Skin epidermis (tissue), 12 donors: ENCODE measurements around the gene IRF1.

ENCODE experiments used
- H3K27ac ChIP-seq, 21 experiments: fragments of 200-600 bp; sonication (generic) in 11 of 21; one replicate each; pipeline ENCODE4 v1.5.0; 2020; ENCODE audit warnings: mild to moderate bottlenecking in 3 of 21, inconsistent platforms in 2 of 21, moderate library complexity in 2 of 21
- H3K4me3 ChIP-seq, 7 experiments: fragments of 200-600 bp; sonication (generic) in 2 of 7; one replicate each; pipeline ENCODE4 v1.5.0; 2020; ENCODE audit warnings: inconsistent platforms in 2 of 7, mild to moderate bottlenecking in 2 of 7, moderate library complexity in 1 of 7

IRF1 gene

GRCh38 chr5:132478366-132478871, 12.2 kb downstream of the IRF1 start:
- no peak overlapping the region for H3K4me3 ChIP-seq
- H3K27ac ChIP-seq, result peak overlapping the region in 13 of 21 experiments; percentile 3 to 69 (median 45)

GRCh38 chr5:132477784-132478365, 12.7 kb downstream of the IRF1 start:
- peak overlapping the region in 12 of 21 experiments; percentile 3 to 69 (median 36) for H3K27ac ChIP-seq
- H3K4me3 ChIP-seq, result no peak overlapping the region

GRCh38 chr5:132476876-132477781, 13.4 kb downstream of the IRF1 start:
- no peak overlapping the region for H3K4me3 ChIP-seq
- H3K27ac ChIP-seq, result peak overlapping the region in 12 of 21 experiments; percentile 3 to 69 (median 40)

GRCh38 chr5:132475987-132476875, 14.3 kb downstream of the IRF1 start:
- Histone ChIP-seq H3K27ac (peak overlapping the region in 9 of 21 experiments; percentile 16 to 87 (median 67)), H3K4me3 (no peak overlapping the region)

- Histone ChIP-seq H3K4me3 (no peak overlapping the region), H3K27ac (peak overlapping the region in 15 of 21 experiments; percentile 13 to 87 (median 67))
Measured at GRCh38 chr5:132475497-132475882, 15.1 kb downstream of the IRF1 start.

GRCh38 chr5:132474881-132475496, 15.6 kb downstream of the IRF1 start:
- Histone ChIP-seq H3K4me3 (no peak overlapping the region), H3K27ac (peak overlapping the region in 17 of 21 experiments; percentile 13 to 87 (median 67))

- H3K4me3 ChIP-seq, result no peak overlapping the region
- H3K27ac ChIP-seq, result peak overlapping the region in 13 of 21 experiments; percentile 7 to 87 (median 69)
Measured at GRCh38 chr5:132474131-132474723, 16.3 kb downstream of the IRF1 start.

GRCh38 chr5:132473668-132474067, 16.9 kb downstream of the IRF1 start:
- peak overlapping the region in 16 of 21 experiments; percentile 7 to 87 (median 66) for H3K27ac ChIP-seq
- no peak overlapping the region for H3K4me3 ChIP-seq

GRCh38 chr5:132473019-132473531, 17.5 kb downstream of the IRF1 start:
- no peak overlapping the region for H3K4me3 ChIP-seq
- peak overlapping the region in 14 of 21 experiments; percentile 18 to 87 (median 68) for H3K27ac ChIP-seq

GRCh38 chr5:132472431-132472830, 18.1 kb downstream of the IRF1 start:
- Histone ChIP-seq H3K27ac (peak overlapping the region in 7 of 21 experiments; percentile 15 to 87 (median 49)), H3K4me3 (no peak overlapping the region)

GRCh38 chr5:132471944-132472343, 18.6 kb downstream of the IRF1 start:
- Histone ChIP-seq H3K4me3 (no peak overlapping the region), H3K27ac (peak overlapping the region in 6 of 21 experiments; percentile 15 to 87 (median 56))

GRCh38 chr5:132471151-132471907, 19.2 kb downstream of the IRF1 start:
- no peak overlapping the region for H3K4me3 ChIP-seq
- peak overlapping the region in 7 of 21 experiments; percentile 15 to 87 (median 49) for H3K27ac ChIP-seq

GRCh38 chr5:132470596-132470995, 20.0 kb downstream of the IRF1 start:
- peak overlapping the region in 3 of 21 experiments; percentile 8 to 50 (median 31) for H3K27ac ChIP-seq

GRCh38 chr5:132470010-132470392, 20.6 kb downstream of the IRF1 start:
- Histone ChIP-seq H3K27ac (peak overlapping the region in 3 of 21 experiments; percentile 8 to 50 (median 31)), H3K4me3 (no peak overlapping the region)

More at GRCh38 chr5:132470596-132470995, 20.0 kb downstream of the IRF1 start:
- H3K4me3 ChIP-seq, result no peak overlapping the region

- Histone ChIP-seq H3K4me3 (no peak overlapping the region), H3K27ac (peak overlapping the region in 1 of 21 experiments; percentile 20)
Measured at GRCh38 chr5:132469380-132470009, 21.1 kb downstream of the IRF1 start.

- Histone ChIP-seq H3K4me3 (no peak overlapping the region), H3K27ac (peak overlapping the region in 1 of 21 experiments; percentile 20)
Measured at GRCh38 chr5:132468656-132469379, 21.8 kb downstream of the IRF1 start.
